ENCODE measurements around the gene IDH2. TPM values are rescaled to one million over a fixed set of nuclear protein-coding genes. Genes with fewer than 3 reads are reported as not detected.
"Not testable (repeated sequence)": the region's sequence is repeated elsewhere in the genome, so short reads cannot be mapped to it uniquely, and the experiment has no call there.

Gene IDH2
- 100 to 1,000 TPM; 148 to 157 TPM for total RNA-seq

DNA sequence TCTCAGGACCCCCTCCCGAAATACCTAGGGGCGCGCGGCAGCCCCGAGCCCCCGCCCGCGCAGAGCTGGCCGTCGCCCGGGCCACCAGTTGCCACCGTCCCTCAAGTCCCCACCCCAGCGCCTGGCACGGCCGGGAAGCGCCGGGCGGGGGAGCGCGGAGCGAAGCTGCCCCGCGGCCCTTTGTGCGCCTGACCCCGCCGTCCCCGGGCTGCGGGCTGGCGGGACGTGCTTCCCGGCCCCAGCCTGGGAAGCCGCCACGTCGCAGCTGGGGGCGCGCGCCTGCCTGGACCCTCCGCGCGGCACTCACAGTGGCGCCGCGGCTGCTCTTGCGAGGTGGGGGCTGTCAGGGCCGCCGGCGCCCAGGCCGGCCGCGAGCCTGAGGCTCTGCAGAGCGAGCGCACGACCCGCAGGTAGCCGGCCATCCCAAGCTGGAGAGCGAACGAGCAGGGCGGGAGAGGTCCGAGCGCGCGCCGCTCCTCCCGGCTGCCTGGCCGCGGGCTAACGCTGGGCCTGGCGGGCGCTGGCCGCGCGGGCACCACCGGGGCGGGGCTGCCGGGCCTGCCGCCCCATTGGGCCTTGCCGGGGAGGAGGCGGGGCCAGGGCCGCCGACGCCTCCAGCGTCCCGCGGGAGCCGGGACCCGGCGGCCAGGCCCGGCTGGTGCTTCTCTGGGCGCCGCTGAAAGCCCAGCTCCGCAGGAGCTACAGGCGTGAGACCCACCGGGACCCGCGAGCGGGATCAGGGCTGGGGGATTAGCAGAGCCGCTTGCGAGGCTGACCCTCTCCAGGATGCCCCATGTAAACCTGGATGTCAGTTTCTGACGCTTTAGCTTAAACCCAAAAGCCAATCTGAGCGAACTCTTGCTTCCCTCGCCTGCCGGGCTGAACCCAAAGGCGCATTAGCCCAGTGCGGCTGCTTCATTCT, at the start of gene IDH2:
IDH2 (minus strand) TSS at position 500 of the 922 bp plus-strand sequence; CDS start at position 422, 78 bp downstream.
- peaks cover 48% of the 10 kb centered on the region for H3K4me1 Mint-ChIP-seq
- peaks cover 13% of the 10 kb centered on the region for H3K36me3 Mint-ChIP-seq
- no peaks in the 10 kb centered on the region for H3K9me3 Mint-ChIP-seq
- H3K27me3 Mint-ChIP-seq: peaks cover 4% of the 10 kb centered on the region
- peak within 1 kb of the TSS; percentile 94 for H3K4me3 Mint-ChIP-seq
- H3K27ac Mint-ChIP-seq: peak within 1 kb of the TSS; percentile 93
- DNase-seq: peak; percentile 88

GRCh38 chr15:90150551-90150950, 48.3 kb upstream of the IDH2 start:
- not testable (repeated sequence) for H3K36me3 Mint-ChIP-seq, H3K27ac Mint-ChIP-seq, H3K4me3 Mint-ChIP-seq, H3K9me3 Mint-ChIP-seq, H3K4me1 Mint-ChIP-seq, DNase-seq, H3K27me3 Mint-ChIP-seq

DNA sequence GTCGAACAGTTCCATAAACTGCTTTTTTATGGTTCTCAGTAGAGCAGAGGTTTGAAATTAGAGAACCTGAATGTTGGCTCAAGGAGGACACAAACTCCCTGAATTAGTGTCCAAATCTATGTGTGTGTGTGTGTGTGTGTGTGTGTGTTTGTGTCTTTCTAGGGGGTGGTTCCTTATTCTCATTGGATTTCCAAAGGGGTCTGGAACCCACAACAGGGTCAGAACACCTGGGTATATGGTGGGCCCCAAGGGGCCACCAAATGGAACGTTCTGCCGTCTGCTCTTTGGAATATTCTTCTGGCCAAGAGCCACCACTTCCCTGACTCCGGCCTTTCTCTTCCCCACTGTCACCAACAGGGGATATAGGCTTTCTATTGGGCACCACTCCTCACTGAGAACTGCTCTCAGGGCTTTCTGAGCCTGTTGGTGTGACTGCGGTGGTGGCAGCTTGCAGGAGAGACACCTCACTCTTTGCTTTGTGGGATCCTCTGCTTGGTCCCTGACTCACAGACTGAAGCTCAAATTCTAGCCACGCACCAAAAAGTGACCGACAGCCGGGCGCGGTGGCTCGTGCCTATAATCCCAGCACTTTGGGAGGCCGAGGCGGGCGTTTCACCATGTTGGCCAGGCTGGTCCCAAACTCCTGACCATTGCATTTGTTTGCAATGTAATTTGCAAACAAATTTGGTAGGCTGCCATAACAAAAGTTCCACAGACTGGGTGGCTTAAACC, 47.5 kb upstream of the IDH2 start:
- H3K9me3 Mint-ChIP-seq: no peaks in the 10 kb centered on the region
- no peak for DNase-seq
- H3K27me3 Mint-ChIP-seq: no peaks in the 10 kb centered on the region
- peaks cover 5% of the 10 kb centered on the region for H3K4me1 Mint-ChIP-seq
- H3K27ac Mint-ChIP-seq: no peak overlapping the region
- no peaks in the 10 kb centered on the region for H3K36me3 Mint-ChIP-seq
- no peak overlapping the region for H3K4me3 Mint-ChIP-seq

DNA sequence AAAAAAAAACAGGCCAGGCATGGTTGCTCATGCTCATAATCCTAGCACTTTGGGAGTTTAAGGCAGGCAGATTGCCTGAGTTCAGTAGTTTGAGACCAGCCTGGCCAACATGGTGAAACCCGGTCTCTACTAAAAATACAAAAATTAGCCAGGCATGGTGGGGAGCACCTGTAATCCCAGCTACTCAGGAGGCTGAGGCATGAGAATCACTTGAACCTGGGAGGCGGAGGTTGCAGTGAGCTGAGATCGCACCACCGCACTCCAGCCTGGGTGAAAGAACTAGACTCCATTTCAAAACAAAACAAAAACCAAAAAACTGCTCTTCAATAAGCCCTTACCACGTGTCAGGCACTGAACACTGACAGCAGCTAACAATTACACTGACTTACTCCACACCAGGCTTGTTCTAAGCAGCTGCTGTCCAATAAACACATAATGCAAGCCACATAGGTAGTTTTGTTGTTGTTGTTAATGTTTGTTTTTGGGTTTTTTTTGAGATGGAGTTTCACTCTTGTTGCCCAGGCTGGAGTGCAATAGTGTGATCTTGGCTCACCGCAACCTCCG, 44.0 kb upstream of the IDH2 start:
- peaks cover 15% of the 10 kb centered on the region for H3K4me1 Mint-ChIP-seq
- H3K9me3 Mint-ChIP-seq, H3K4me3 Mint-ChIP-seq, H3K36me3 Mint-ChIP-seq, H3K27ac Mint-ChIP-seq, H3K27me3 Mint-ChIP-seq, DNase-seq: not testable (repeated sequence)

GRCh38 chr15:90145761-90146160, 43.5 kb upstream of the IDH2 start:
- peaks cover 2% of the 10 kb centered on the region for H3K36me3 Mint-ChIP-seq
- H3K4me1 Mint-ChIP-seq: peaks cover 15% of the 10 kb centered on the region

GRCh38 chr15:90145259-90145658, 43.0 kb upstream of the IDH2 start:
- peak overlapping the region; percentile 47 for H3K27ac Mint-ChIP-seq
- peaks cover 15% of the 10 kb centered on the region for H3K4me1 Mint-ChIP-seq
- peaks cover 2% of the 10 kb centered on the region for H3K36me3 Mint-ChIP-seq
- DNase-seq: no peak
- no peak overlapping the region for H3K4me3 Mint-ChIP-seq
- no peaks in the 10 kb centered on the region for H3K27me3 Mint-ChIP-seq
- no peaks in the 10 kb centered on the region for H3K9me3 Mint-ChIP-seq

More at GRCh38 chr15:90145761-90146160, 43.5 kb upstream of the IDH2 start:
- Mint-ChIP-seq H3K9me3 (no peaks in the 10 kb centered on the region), H3K27me3 (no peaks in the 10 kb centered on the region), H3K4me3 (no peak overlapping the region), H3K27ac (peak overlapping the region; percentile 47)
- DNase-seq: no peak

DNA sequence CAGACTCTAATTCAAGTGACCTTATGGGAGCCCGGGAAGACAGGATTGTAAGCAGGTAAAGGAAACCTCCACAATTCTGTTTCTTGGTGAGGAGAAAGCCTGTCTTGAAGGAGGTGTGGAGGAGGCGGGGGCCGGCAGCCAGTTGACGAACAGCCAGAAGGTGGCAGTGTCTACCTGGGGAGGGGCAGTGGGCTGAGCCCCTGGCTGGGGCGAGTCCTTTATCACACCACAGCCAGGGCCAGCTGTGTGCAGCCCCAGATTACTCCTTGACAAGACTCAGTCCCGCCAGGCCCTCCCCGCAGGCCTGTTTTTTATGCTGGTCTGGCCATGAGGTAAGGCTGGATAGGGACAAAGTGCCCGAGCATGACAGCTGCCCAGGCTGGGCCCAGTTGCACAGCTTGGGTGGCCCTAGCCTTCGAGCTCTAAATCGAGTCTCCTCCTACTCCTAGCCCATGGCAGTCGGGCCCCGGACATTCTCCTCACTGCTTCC, 40.9 kb upstream of the IDH2 start:
- Mint-ChIP-seq H3K4me1 (peaks cover 21% of the 10 kb centered on the region), H3K36me3 (peaks cover 2% of the 10 kb centered on the region), H3K4me3 (no peak overlapping the region), H3K27me3 (no peaks in the 10 kb centered on the region), H3K9me3 (no peaks in the 10 kb centered on the region), H3K27ac (no peak overlapping the region)
- DNase-seq: peak; percentile 63

GRCh38 chr15:90142216-90143165, 40.2 kb upstream of the IDH2 start:
- Mint-ChIP-seq H3K4me3 (peak overlapping the region; percentile 43), H3K4me1 (peaks cover 21% of the 10 kb centered on the region), H3K36me3 (peaks cover 2% of the 10 kb centered on the region), H3K9me3 (no peaks in the 10 kb centered on the region), H3K27me3 (no peaks in the 10 kb centered on the region), H3K27ac (no peak overlapping the region)
- DNase-seq: peak; percentile 34

DNA sequence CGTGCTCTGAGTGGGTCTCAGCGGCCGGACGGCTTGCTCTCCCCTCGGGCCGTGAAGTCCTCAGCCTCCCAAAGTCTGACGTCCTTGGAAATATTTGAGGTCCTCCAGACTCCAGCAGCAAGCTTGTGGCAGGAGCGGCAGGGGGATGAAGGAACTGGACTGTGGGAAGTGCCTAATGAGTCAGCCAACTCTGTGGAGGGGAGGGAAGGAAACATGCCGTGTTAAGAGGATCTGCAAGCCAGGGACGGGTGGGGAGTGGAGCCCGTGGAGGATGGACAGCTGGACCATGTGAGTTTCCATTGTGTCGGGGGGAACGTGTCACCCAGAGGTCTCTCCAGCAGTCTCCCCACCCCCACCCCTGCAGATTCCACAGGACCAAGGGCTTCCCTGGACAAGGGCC, 39.4 kb upstream of the IDH2 start:
- Mint-ChIP-seq H3K36me3 (peaks cover 2% of the 10 kb centered on the region), H3K9me3 (no peaks in the 10 kb centered on the region), H3K4me3 (no peak overlapping the region), H3K27me3 (no peaks in the 10 kb centered on the region), H3K4me1 (peaks cover 21% of the 10 kb centered on the region), H3K27ac (no peak overlapping the region)
- no peak for DNase-seq

- not testable (repeated sequence) for H3K27me3 Mint-ChIP-seq, H3K4me3 Mint-ChIP-seq, H3K36me3 Mint-ChIP-seq, H3K27ac Mint-ChIP-seq, H3K9me3 Mint-ChIP-seq
- peaks cover 21% of the 10 kb centered on the region for H3K4me1 Mint-ChIP-seq
- peak; percentile 63 for DNase-seq
Measured at GRCh38 chr15:90139549-90139948, 37.3 kb upstream of the IDH2 start.

- Mint-ChIP-seq H3K4me1 (peaks cover 18% of the 10 kb centered on the region), H3K4me3 (no peak overlapping the region), H3K36me3 (peaks cover 2% of the 10 kb centered on the region), H3K9me3 (no peaks in the 10 kb centered on the region), H3K27me3 (no peaks in the 10 kb centered on the region), H3K27ac (no peak overlapping the region)
- no peak for DNase-seq
Measured at GRCh38 chr15:90138071-90138833, 36.0 kb upstream of the IDH2 start.

GRCh38 chr15:90132437-90132836, 30.2 kb upstream of the IDH2 start:
- Mint-ChIP-seq H3K4me1 (no peaks in the 10 kb centered on the region), H3K27ac (no peak overlapping the region)
- no peak for DNase-seq

GRCh38 chr15:90131848-90132247, 29.6 kb upstream of the IDH2 start:
- no peak for DNase-seq
- H3K9me3 Mint-ChIP-seq: no peaks in the 10 kb centered on the region
- no peak overlapping the region for H3K4me3 Mint-ChIP-seq
- no peaks in the 10 kb centered on the region for H3K36me3 Mint-ChIP-seq
- no peak overlapping the region for H3K27ac Mint-ChIP-seq
- H3K4me1 Mint-ChIP-seq: no peaks in the 10 kb centered on the region
- H3K27me3 Mint-ChIP-seq: no peaks in the 10 kb centered on the region

More at GRCh38 chr15:90132437-90132836, 30.2 kb upstream of the IDH2 start:
- H3K36me3 Mint-ChIP-seq: no peaks in the 10 kb centered on the region
- H3K27me3 Mint-ChIP-seq: no peaks in the 10 kb centered on the region
- H3K4me3 Mint-ChIP-seq: no peak overlapping the region
- no peaks in the 10 kb centered on the region for H3K9me3 Mint-ChIP-seq

GRCh38 chr15:90130291-90130690, 28.0 kb upstream of the IDH2 start:
- H3K27me3 Mint-ChIP-seq: no peaks in the 10 kb centered on the region
- H3K27ac Mint-ChIP-seq: no peak overlapping the region
- H3K9me3 Mint-ChIP-seq: no peaks in the 10 kb centered on the region
- H3K4me3 Mint-ChIP-seq: no peak overlapping the region
- no peaks in the 10 kb centered on the region for H3K36me3 Mint-ChIP-seq
- H3K4me1 Mint-ChIP-seq: no peaks in the 10 kb centered on the region
- no peak for DNase-seq

Data from activated naive CD8-positive, alpha-beta T cell treated with anti-CD3 and anti-CD28 coated beads for 36 hours (primary cell).